Cardiac muscle cell (in vitro differentiated cells and primary cell): ENCODE data around the gene HEG1. TPM values are rescaled to one million over a fixed set of nuclear protein-coding genes. Genes with fewer than 3 reads are reported as not detected.

ENCODE experiments used
- DNase-seq, 2 donors: peaks; one replicate each; pipeline versions ENCODE4 v3.0.0 to v3.0.0-alpha.2; 2010 to 2017; ENCODE audit warnings: low read depth in 1 of 2, low spot score in 1 of 2
- H3K27ac ChIP-seq: fragments of 200-600 bp; sonication (generic); 2 replicates; pipeline ENCODE4 v1.5.1; 2016
- H3K27me3 ChIP-seq: fragments of 200-600 bp; sonication (generic); 2 replicates; pipeline ENCODE4 v1.6.0; 2016; ENCODE audit warnings: control low read depth
- H3K36me3 ChIP-seq: fragments of 200-600 bp; sonication (generic); 2 replicates; pipeline ENCODE4 v1.5.1; 2016; ENCODE audit warnings: control low read depth
- H3K4me1 ChIP-seq: fragments of 200-600 bp; sonication (generic); 2 replicates; pipeline ENCODE4 v1.8.1; 2017; ENCODE audit warnings: low read depth, mild to moderate bottlenecking, mixed run types
- H3K4me3 ChIP-seq: fragments of 200-600 bp; sonication (generic); 2 replicates; pipeline ENCODE4 v1.5.1; 2016; ENCODE audit warnings: mild to moderate bottlenecking
- H3K9me3 ChIP-seq: fragments of 200-600 bp; sonication (generic); 2 replicates; pipeline ENCODE4 v1.5.1; 2017; ENCODE audit warnings: low read depth, mild to moderate bottlenecking, control low read depth
- CTCF ChIP-seq: IDR thresholded peaks from 2 replicates; pipeline ENCODE4 v1.5.1; 2012; ENCODE audit warnings: low read depth, mild to moderate bottlenecking, low read length
- polyA plus RNA-seq: library from polyadenylated mRNA; unstranded; fragments of >200 nt; fragmentation: Nextera tagmentation; extraction: Ambion mirVana; gene quantifications from 2 replicates; pipeline ENCODE4 v1.2.1, GENCODE V29; 2016
- total RNA-seq: library from RNA; depleted of rRNA; stranded (reverse); fragments of >200 nt; gene quantifications from 2 replicates; pipeline ENCODE4 v1.2.3, GENCODE V29; 2016

HEG1 gene
- total and polyA plus RNA-seq, 2 experiments from 2014 or later: 17.4 to 42.7 TPM

GRCh38 chr3:125019271-125019670 is 36.5 kb downstream of the HEG1 start:
- TF ChIP-seq CTCF: no peak
- peaks cover 28% of the 10 kb centered on the region for H3K36me3 ChIP-seq
- no peak for DNase-seq

GRCh38 chr3:125017406-125017805 is 38.4 kb downstream of the HEG1 start:
- H3K4me3 ChIP-seq: no peak overlapping the region
- H3K27ac ChIP-seq: no peak overlapping the region
- peaks cover 44% of the 10 kb centered on the region for H3K36me3 ChIP-seq
- no peaks in the 10 kb centered on the region for H3K9me3 ChIP-seq
- no peak for DNase-seq
- peaks cover 10% of the 10 kb centered on the region for H3K4me1 ChIP-seq
- no peak for TF ChIP-seq CTCF
- no peaks in the 10 kb centered on the region for H3K27me3 ChIP-seq

More at GRCh38 chr3:125019271-125019670, 36.5 kb downstream of the HEG1 start:
- H3K4me1 ChIP-seq: peaks cover 14% of the 10 kb centered on the region
- no peaks in the 10 kb centered on the region for H3K27me3 ChIP-seq
- no peak overlapping the region for H3K4me3 ChIP-seq
- H3K9me3 ChIP-seq: no peaks in the 10 kb centered on the region
- no peak overlapping the region for H3K27ac ChIP-seq

- peaks cover 11% of the 10 kb centered on the region for H3K4me1 ChIP-seq
- peaks cover 53% of the 10 kb centered on the region for H3K36me3 ChIP-seq
- no peak for TF ChIP-seq CTCF
- H3K9me3 ChIP-seq: no peaks in the 10 kb centered on the region
- H3K27ac ChIP-seq: peak overlapping the region; percentile 41
- H3K4me3 ChIP-seq: no peak overlapping the region
- no peaks in the 10 kb centered on the region for H3K27me3 ChIP-seq
- DNase-seq: no peak
These were observed 41.1 kb downstream of the HEG1 start for GRCh38 chr3:125014570-125015179.

- Histone ChIP-seq H3K9me3 (no peaks in the 10 kb centered on the region), H3K27ac (no peak overlapping the region), H3K27me3 (no peaks in the 10 kb centered on the region), H3K4me3 (no peak overlapping the region), H3K4me1 (peaks cover 11% of the 10 kb centered on the region), H3K36me3 (peaks cover 51% of the 10 kb centered on the region)
- DNase-seq: no peak
- no peak for TF ChIP-seq CTCF
These were observed 42.7 kb downstream of the HEG1 start for GRCh38 chr3:125013095-125013494.

GRCh38 chr3:125011941-125012340 is 43.9 kb downstream of the HEG1 start:
- DNase-seq: no peak
- TF ChIP-seq CTCF: no peak
- Histone ChIP-seq H3K4me1 (peaks cover 11% of the 10 kb centered on the region), H3K36me3 (peaks cover 57% of the 10 kb centered on the region), H3K27me3 (no peaks in the 10 kb centered on the region), H3K27ac (peak overlapping the region; percentile 71), H3K4me3 (no peak overlapping the region), H3K9me3 (no peaks in the 10 kb centered on the region)
